Activated T-helper 17 cell treated with anti-CD3 and anti-CD28 coated beads, Interleukin-2, amount 50 U/mL, for 72 hours (primary cell): ENCODE data around the gene RAB8B. TPM values are rescaled to one million over a fixed set of nuclear protein-coding genes. Genes with fewer than 3 reads are reported as not detected.

ENCODE experiments used
- ATAC-seq: fragments of 150-1000 bp; cut with Tn5 transposase; replicated peaks from 2 replicates; pipeline ENCODE4 v1.10.0; 2021; ENCODE audit warnings: mild to moderate bottlenecking, moderate library complexity
- H3K27ac Mint-ChIP-seq: one replicate; pipeline ENCODE4 v1.8.0; 2022; ENCODE audit warnings: mixed read lengths
- H3K27me3 Mint-ChIP-seq: one replicate; pipeline ENCODE4 v1.8.0; 2022; ENCODE audit warnings: mixed read lengths
- H3K36me3 Mint-ChIP-seq: one replicate; pipeline ENCODE4 v1.8.0; 2022; ENCODE audit warnings: low read depth, mild to moderate bottlenecking, mixed read lengths
- H3K4me1 Mint-ChIP-seq: one replicate; pipeline ENCODE4 v1.8.0; 2022; ENCODE audit warnings: mixed read lengths
- H3K4me3 Mint-ChIP-seq: one replicate; pipeline ENCODE4 v1.8.0; 2022; ENCODE audit warnings: mild to moderate bottlenecking, mixed read lengths
- H3K9me3 Mint-ChIP-seq: one replicate; pipeline ENCODE4 v1.8.0; 2022; ENCODE audit warnings: mixed read lengths
- total RNA-seq, 2 donors: library from RNA; stranded (reverse); gene quantifications; one replicate each; pipeline ENCODE4 v1.2.3, GENCODE V29; 2022

Gene RAB8B
- total RNA-seq, 2 donors from 2014 or later: 68.1 to 185 TPM

GRCh38 chr15:63210151-63211091, 21.0 kb downstream of the RAB8B start:
- H3K27ac Mint-ChIP-seq: peak overlapping the region; percentile 97
- peak overlapping the region; percentile 83 for H3K4me3 Mint-ChIP-seq
- H3K36me3 Mint-ChIP-seq: peaks cover 90% of the 10 kb centered on the region
- H3K4me1 Mint-ChIP-seq: peaks cover 72% of the 10 kb centered on the region
- no peaks in the 10 kb centered on the region for H3K9me3 Mint-ChIP-seq
- peak; percentile 19 for ATAC-seq
- no peaks in the 10 kb centered on the region for H3K27me3 Mint-ChIP-seq

DNA sequence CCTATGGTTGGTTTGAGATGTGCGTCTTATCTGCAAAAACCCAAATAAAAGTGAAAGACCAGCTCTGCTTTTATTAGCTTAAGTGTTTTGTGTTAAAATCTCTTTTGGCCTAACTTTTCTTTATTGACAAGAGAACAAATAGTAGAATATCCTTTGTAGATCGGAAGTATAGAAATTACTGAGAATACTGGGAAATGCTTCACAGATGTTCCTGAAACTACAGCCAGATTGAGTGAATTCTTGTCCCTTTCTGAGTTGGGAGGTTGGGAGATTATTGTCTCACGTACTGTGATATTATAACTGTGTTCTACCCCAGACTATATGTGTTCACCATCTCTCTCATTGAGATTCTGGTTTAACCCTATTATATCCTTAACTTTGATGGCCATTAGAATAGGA, 21.7 kb downstream of the RAB8B start:
- Mint-ChIP-seq H3K27me3 (no peaks in the 10 kb centered on the region), H3K36me3 (peaks cover 87% of the 10 kb centered on the region), H3K4me3 (peak overlapping the region; percentile 83), H3K27ac (peak overlapping the region; percentile 97), H3K4me1 (peaks cover 70% of the 10 kb centered on the region), H3K9me3 (no peaks in the 10 kb centered on the region)
- no peak for ATAC-seq

GRCh38 chr15:63211549-63211948, 22.1 kb downstream of the RAB8B start:
- Mint-ChIP-seq H3K4me1 (peaks cover 65% of the 10 kb centered on the region), H3K4me3 (peak overlapping the region; percentile 83), H3K27me3 (no peaks in the 10 kb centered on the region), H3K36me3 (peaks cover 84% of the 10 kb centered on the region), H3K27ac (peak overlapping the region; percentile 97), H3K9me3 (no peaks in the 10 kb centered on the region)
- peak; percentile 61 for ATAC-seq

DNA sequence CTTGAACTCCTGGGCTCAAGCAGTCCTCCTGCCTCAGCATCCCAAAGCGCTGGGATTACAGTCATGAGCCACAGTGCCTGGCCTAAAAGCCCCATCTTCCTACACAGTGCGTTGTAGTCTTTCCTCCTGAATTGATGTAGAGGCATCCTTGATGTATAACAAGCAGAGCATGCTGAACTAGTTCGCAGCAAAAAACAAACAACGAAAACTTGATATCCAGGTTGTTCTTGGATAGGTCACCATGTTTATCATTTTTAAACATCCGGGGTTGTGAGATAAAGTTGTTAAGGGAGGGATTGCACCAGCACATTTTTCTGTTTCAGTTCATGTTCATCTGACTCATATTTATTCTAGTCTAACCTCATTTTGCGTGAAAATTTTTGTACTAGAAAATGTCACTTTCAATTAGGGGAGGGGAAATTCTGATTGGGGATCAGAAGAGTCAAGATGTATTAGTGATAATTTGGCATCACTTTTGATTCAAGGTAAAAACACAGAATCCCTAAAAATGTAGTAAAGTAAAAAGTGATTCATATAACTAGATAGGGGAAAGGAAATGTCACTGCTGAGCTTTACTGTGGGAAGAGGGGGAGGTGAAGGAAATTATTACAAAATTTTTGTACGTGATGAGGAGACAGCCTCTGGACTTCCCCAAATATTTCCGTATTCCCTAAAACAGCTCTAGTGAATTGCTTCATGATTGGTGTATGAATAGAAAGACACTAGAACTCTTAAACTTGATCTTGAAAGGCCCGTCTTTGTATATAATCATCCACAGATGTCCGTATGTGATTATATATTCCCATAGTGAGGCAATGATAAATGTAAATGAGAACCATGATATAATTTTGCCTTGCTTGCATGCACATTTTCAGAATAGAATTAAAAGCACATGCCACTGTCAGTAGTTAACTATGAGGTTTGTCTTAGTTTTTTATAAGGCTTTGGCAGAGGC, 22.9 kb downstream of the RAB8B start:
- no peaks in the 10 kb centered on the region for H3K27me3 Mint-ChIP-seq
- H3K36me3 Mint-ChIP-seq: peaks cover 84% of the 10 kb centered on the region
- no peaks in the 10 kb centered on the region for H3K9me3 Mint-ChIP-seq
- peak overlapping the region; percentile 83 for H3K4me3 Mint-ChIP-seq
- H3K4me1 Mint-ChIP-seq: peaks cover 57% of the 10 kb centered on the region
- ATAC-seq: peak; percentile 71
- H3K27ac Mint-ChIP-seq: peak overlapping the region; percentile 97

GRCh38 chr15:63218100-63218808, 28.8 kb downstream of the RAB8B start:
- Mint-ChIP-seq H3K27me3 (no peaks in the 10 kb centered on the region), H3K27ac (peak overlapping the region; percentile 69), H3K36me3 (peaks cover 93% of the 10 kb centered on the region), H3K4me1 (peaks cover 49% of the 10 kb centered on the region), H3K4me3 (no peak overlapping the region), H3K9me3 (no peaks in the 10 kb centered on the region)
- no peak for ATAC-seq

- Mint-ChIP-seq H3K36me3 (peaks cover 93% of the 10 kb centered on the region), H3K27ac (peak overlapping the region; percentile 44), H3K27me3 (no peaks in the 10 kb centered on the region), H3K4me3 (peak overlapping the region; percentile 3), H3K4me1 (peaks cover 47% of the 10 kb centered on the region), H3K9me3 (no peaks in the 10 kb centered on the region)
- ATAC-seq: no peak
Observed at GRCh38 chr15:63219196-63219710, 29.8 kb downstream of the RAB8B start.

GRCh38 chr15:63221346-63221745, 31.9 kb downstream of the RAB8B start:
- Mint-ChIP-seq H3K9me3 (no peaks in the 10 kb centered on the region), H3K4me1 (peaks cover 44% of the 10 kb centered on the region), H3K27me3 (no peaks in the 10 kb centered on the region), H3K27ac (no peak overlapping the region), H3K4me3 (no peak overlapping the region), H3K36me3 (peaks cover 99% of the 10 kb centered on the region)
- no peak for ATAC-seq

DNA sequence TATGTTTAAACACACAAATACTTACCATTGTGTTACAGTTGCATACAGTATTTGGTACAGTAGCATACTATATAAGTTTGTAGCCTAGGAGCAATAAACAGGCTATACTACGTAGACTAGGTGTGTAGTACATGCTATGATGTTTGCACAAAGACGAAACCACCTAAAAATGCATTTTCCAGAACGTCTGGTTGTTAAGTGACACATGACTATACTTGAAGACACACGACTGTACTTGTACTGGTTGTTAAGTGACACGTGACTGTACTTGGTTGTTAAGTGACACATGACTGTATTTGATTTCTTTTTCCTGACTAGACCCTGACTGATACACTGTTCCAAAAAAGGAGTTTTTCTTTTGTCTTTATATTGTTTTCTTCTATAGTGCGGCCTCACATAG, 34.1 kb downstream of the RAB8B start:
- Mint-ChIP-seq H3K4me3 (no peak overlapping the region), H3K27me3 (no peaks in the 10 kb centered on the region), H3K27ac (no peak overlapping the region), H3K36me3 (peaks cover 100% of the 10 kb centered on the region), H3K4me1 (peaks cover 56% of the 10 kb centered on the region), H3K9me3 (no peaks in the 10 kb centered on the region)
- peak; percentile 81 for ATAC-seq

GRCh38 chr15:63225381-63225780, 36.0 kb downstream of the RAB8B start:
- H3K4me1 Mint-ChIP-seq: peaks cover 47% of the 10 kb centered on the region
- no peak overlapping the region for H3K4me3 Mint-ChIP-seq
- no peak overlapping the region for H3K27ac Mint-ChIP-seq
- no peaks in the 10 kb centered on the region for H3K27me3 Mint-ChIP-seq
- H3K9me3 Mint-ChIP-seq: no peaks in the 10 kb centered on the region
- peaks cover 95% of the 10 kb centered on the region for H3K36me3 Mint-ChIP-seq
- no peak for ATAC-seq

GRCh38 chr15:63226155-63226883, 36.9 kb downstream of the RAB8B start:
- Mint-ChIP-seq H3K9me3 (no peaks in the 10 kb centered on the region), H3K4me3 (peak overlapping the region; percentile 3), H3K4me1 (peaks cover 40% of the 10 kb centered on the region), H3K27ac (no peak overlapping the region), H3K36me3 (peaks cover 86% of the 10 kb centered on the region), H3K27me3 (no peaks in the 10 kb centered on the region)
- no peak for ATAC-seq

GRCh38 chr15:63226966-63227401, 37.6 kb downstream of the RAB8B start:
- Mint-ChIP-seq H3K4me1 (peaks cover 46% of the 10 kb centered on the region), H3K27ac (no peak overlapping the region), H3K36me3 (peaks cover 79% of the 10 kb centered on the region), H3K4me3 (peak overlapping the region; percentile 0), H3K27me3 (no peaks in the 10 kb centered on the region), H3K9me3 (no peaks in the 10 kb centered on the region)
- ATAC-seq: no peak

GRCh38 chr15:63227689-63228088, 38.3 kb downstream of the RAB8B start:
- H3K27ac Mint-ChIP-seq: peak overlapping the region; percentile 62
- H3K4me1 Mint-ChIP-seq: peaks cover 42% of the 10 kb centered on the region
- peak overlapping the region; percentile 0 for H3K4me3 Mint-ChIP-seq
- no peaks in the 10 kb centered on the region for H3K9me3 Mint-ChIP-seq
- ATAC-seq: no peak
- H3K36me3 Mint-ChIP-seq: peaks cover 72% of the 10 kb centered on the region
- H3K27me3 Mint-ChIP-seq: no peaks in the 10 kb centered on the region

DNA sequence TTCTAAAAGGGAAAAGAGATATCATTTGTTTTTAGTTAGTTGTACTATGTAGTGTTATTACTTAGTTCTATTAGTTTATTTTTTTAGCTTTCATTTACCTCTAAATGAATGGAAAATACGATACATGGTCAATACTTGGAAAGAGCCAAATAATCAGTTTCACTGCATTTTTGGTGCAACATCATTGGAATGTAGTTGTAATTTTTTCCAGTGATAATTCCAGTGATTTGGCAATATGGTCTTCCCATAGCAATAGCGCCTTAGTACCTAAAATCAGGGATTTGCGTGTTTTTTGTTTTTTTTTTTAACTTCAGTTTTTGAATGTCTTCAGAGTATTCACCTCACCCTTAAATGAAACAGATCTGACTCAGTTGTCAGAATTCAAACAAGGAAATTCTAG, 41.8 kb downstream of the RAB8B start:
- H3K4me1 Mint-ChIP-seq: peaks cover 53% of the 10 kb centered on the region
- no peaks in the 10 kb centered on the region for H3K27me3 Mint-ChIP-seq
- peak; percentile 28 for ATAC-seq
- peak overlapping the region; percentile 73 for H3K27ac Mint-ChIP-seq
- H3K4me3 Mint-ChIP-seq: peak overlapping the region; percentile 65
- peaks cover 68% of the 10 kb centered on the region for H3K36me3 Mint-ChIP-seq
- H3K9me3 Mint-ChIP-seq: no peaks in the 10 kb centered on the region
